OCI-LY1 (cell line): ENCODE data around the gene DLD.

Experiments used
- H2AFZ ChIP-seq: fragments of 200-600 bp; sonication (generic), shearing (Covaris generic); 2 replicates; pipeline ENCODE4 v1.6.0; 2014; ENCODE audit warnings: antibody characterized with exemption, mild to moderate bottlenecking, low read length
- H3F3A ChIP-seq: fragments of 200-600 bp; sonication (generic), shearing (Covaris generic); 2 replicates; pipeline ENCODE4 v1.6.0; 2014; ENCODE audit warnings: mild to moderate bottlenecking, antibody characterized with exemption, low read length, moderate library complexity; ENCODE audit not compliant: insufficient read depth
- H3K27ac ChIP-seq: fragments of 200-600 bp; sonication (generic); 2 replicates; pipeline ENCODE4 v1.5.1; 2014; ENCODE audit warnings: low read length, mixed run types, mild to moderate bottlenecking, low read depth; ENCODE audit not compliant: poor library complexity, severe bottlenecking
- H3K27me3 ChIP-seq: fragments of 200-600 bp; sonication (generic); 2 replicates; pipeline ENCODE4 v1.6.0; 2014; ENCODE audit warnings: antibody characterized with exemption, mild to moderate bottlenecking, low read length, moderate library complexity; ENCODE audit not compliant: insufficient read depth
- H3K36me3 ChIP-seq: fragments of 200-600 bp; sonication (generic); 2 replicates; pipeline ENCODE4 v1.6.1; 2014; ENCODE audit warnings: mild to moderate bottlenecking, antibody characterized with exemption, low read length, moderate library complexity, mixed read lengths; ENCODE audit not compliant: insufficient read depth
- H3K4me1 ChIP-seq: fragments of 200-600 bp; sonication (generic); 2 replicates; pipeline ENCODE4 v1.5.1; 2014; ENCODE audit warnings: mild to moderate bottlenecking, low read length, moderate library complexity; ENCODE audit not compliant: insufficient read depth, severe bottlenecking
- H3K4me2 ChIP-seq: fragments of 200-600 bp; sonication (generic), shearing (Covaris generic); 2 replicates; pipeline ENCODE4 v1.6.1; 2014; ENCODE audit warnings: low read length
- H3K4me3 ChIP-seq: fragments of 200-600 bp; sonication (generic); 2 replicates; pipeline ENCODE4 v1.5.1; 2014; ENCODE audit warnings: low read length, low read depth, mild to moderate bottlenecking, mixed read lengths; ENCODE audit not compliant: poor library complexity, severe bottlenecking
- H3K79me2 ChIP-seq: fragments of 200-600 bp; shearing (Covaris generic); 2 replicates; pipeline ENCODE4 v1.6.1; 2016; ENCODE audit warnings: mixed run types, low read length, mixed read lengths; ENCODE audit not compliant: insufficient read depth
- H3K9ac ChIP-seq: fragments of 200-600 bp; sonication (generic), shearing (Covaris generic); 2 replicates; pipeline ENCODE4 v1.6.1; 2014; ENCODE audit warnings: mild to moderate bottlenecking, low read length, mixed read lengths
- H3K9me2 ChIP-seq: fragments of 200-600 bp; sonication (generic), shearing (Covaris generic); 2 replicates; pipeline ENCODE4 v1.6.1; 2014; ENCODE audit warnings: low read depth, mild to moderate bottlenecking, low read length, mixed read lengths
- H3K9me3 ChIP-seq: fragments of 200-600 bp; shearing (Covaris generic); 2 replicates; pipeline ENCODE4 v1.6.1; 2014; ENCODE audit warnings: low read length, mixed read lengths
- H4K20me1 ChIP-seq: fragments of 200-600 bp; sonication (generic), shearing (Covaris generic); 2 replicates; pipeline ENCODE4 v1.6.0; 2016; ENCODE audit warnings: mild to moderate bottlenecking, low read length; ENCODE audit not compliant: insufficient read depth
- CTCF ChIP-seq: fragments of 200-600 bp; sonication (generic), shearing (Covaris generic); IDR thresholded peaks from 2 replicates; pipeline ENCODE4 v1.5.1; 2017; ENCODE audit warnings: mild to moderate bottlenecking, antibody characterized with exemption, low read length, moderate library complexity, mixed read lengths
- EZH2 ChIP-seq: fragments of 200-600 bp; sonication (generic), shearing (Covaris generic); IDR thresholded peaks from 2 replicates; pipeline ENCODE4 v1.8.0; 2017; ENCODE audit warnings: borderline replicate concordance, mixed run types, mild to moderate bottlenecking, antibody characterized with exemption, low read length, moderate library complexity, mixed read lengths

DLD gene

GRCh38 chr7:107936312-107936711 is 45.3 kb downstream of the DLD start:
- Histone ChIP-seq H3K9me2 (no peaks in the 10 kb centered on the region), H3K9me3 (no peaks in the 10 kb centered on the region), H3K36me3 (no peaks in the 10 kb centered on the region), H3K27me3 (no peaks in the 10 kb centered on the region), H3K79me2 (no peaks in the 10 kb centered on the region), H3F3A (no peaks in the 10 kb centered on the region), H3K9ac (no peak overlapping the region), H2AFZ (no peak overlapping the region), H3K4me3 (no peak overlapping the region), H3K4me2 (no peak overlapping the region), H3K27ac (no peak overlapping the region), H3K4me1 (no peaks in the 10 kb centered on the region), H4K20me1 (no peaks in the 10 kb centered on the region)
- TF ChIP-seq EZH2 (no peak), CTCF (no peak)

- no peaks in the 10 kb centered on the region for H3K36me3 ChIP-seq
- no peak overlapping the region for H2AFZ ChIP-seq
- H3K4me3 ChIP-seq, result no peak overlapping the region
- H3K9me2 ChIP-seq, result no peaks in the 10 kb centered on the region
- no peaks in the 10 kb centered on the region for H3K9me3 ChIP-seq
- H3K27me3 ChIP-seq, result no peaks in the 10 kb centered on the region
- TF ChIP-seq CTCF (no peak), EZH2 (no peak)
- no peaks in the 10 kb centered on the region for H3F3A ChIP-seq
- no peak overlapping the region for H3K4me2 ChIP-seq
- no peaks in the 10 kb centered on the region for H4K20me1 ChIP-seq
- H3K9ac ChIP-seq, result no peak overlapping the region
- H3K79me2 ChIP-seq, result no peaks in the 10 kb centered on the region
- H3K27ac ChIP-seq, result no peak overlapping the region
- H3K4me1 ChIP-seq, result no peaks in the 10 kb centered on the region
Measured at GRCh38 chr7:107937531-107937930, 46.5 kb downstream of the DLD start.

- no peaks in the 10 kb centered on the region for H3K4me1 ChIP-seq
- no peak overlapping the region for H3K27ac ChIP-seq
- H4K20me1 ChIP-seq, result no peaks in the 10 kb centered on the region
- H3K79me2 ChIP-seq, result no peaks in the 10 kb centered on the region
- H3K9me3 ChIP-seq, result no peaks in the 10 kb centered on the region
- H3K4me3 ChIP-seq, result no peak overlapping the region
- no peak overlapping the region for H3K9ac ChIP-seq
- TF ChIP-seq CTCF (no peak), EZH2 (no peak)
- H3K9me2 ChIP-seq, result no peaks in the 10 kb centered on the region
- no peaks in the 10 kb centered on the region for H3F3A ChIP-seq
- H3K4me2 ChIP-seq, result no peak overlapping the region
- no peaks in the 10 kb centered on the region for H3K36me3 ChIP-seq
- no peak overlapping the region for H2AFZ ChIP-seq
- H3K27me3 ChIP-seq, result no peaks in the 10 kb centered on the region
Measured at GRCh38 chr7:107938456-107939250, 47.7 kb downstream of the DLD start.
